Spleen (tissue), 11 donors: ENCODE data around the gene TMEM259. TPM values are rescaled to one million over a fixed set of nuclear protein-coding genes. Genes with fewer than 3 reads are reported as not detected.
A peak's percentile ranks its signal among the peaks of the same experiment; 100 is the strongest.

Experiments
- DNase-seq: peaks from one replicate; pipeline ENCODE4 v3.0.0-alpha.2; 2020
- H3K27ac ChIP-seq, 8 donors: fragments of 200-600 bp; sonication (generic) in 7 of 8; 1 replicate in 4 of 8; 2 replicates in 4 of 8; pipeline versions ENCODE4 v1.5.0 to v1.8.0; 2016 to 2021; ENCODE audit warnings: inconsistent platforms in 4 of 8, mild to moderate bottlenecking in 4 of 8, moderate library complexity in 1 of 8
- H3K27me3 ChIP-seq, 7 donors: fragments of 200-600 bp; sonication (generic) in 6 of 7; replicated peaks in 1 of 7; 1 replicate in 4 of 7; 2 replicates in 3 of 7; pipeline versions ENCODE4 v1.5.0 to v1.8.0; 2016 to 2021; ENCODE audit warnings: inconsistent platforms in 3 of 7, mild to moderate bottlenecking in 1 of 7
- H3K36me3 ChIP-seq, 6 donors: fragments of 200-600 bp; sonication (generic) in 5 of 6; 1 replicate in 4 of 6; 2 replicates in 2 of 6; pipeline versions ENCODE4 v1.5.0 to v1.8.0; 2016 to 2021; ENCODE audit warnings: inconsistent platforms in 2 of 6
- H3K4me1 ChIP-seq, 6 donors: fragments of 200-600 bp; sonication (generic) in 5 of 6; 1 replicate in 3 of 6; 2 replicates in 3 of 6; pipeline versions ENCODE4 v1.5.0 to v1.8.0; 2016 to 2021; ENCODE audit warnings: inconsistent platforms in 3 of 6
- H3K4me3 ChIP-seq, 8 donors: fragments of 200-600 bp; sonication (generic) in 7 of 8; 1 replicate in 4 of 8; 2 replicates in 4 of 8; pipeline versions ENCODE4 v1.5.0 to v1.8.0; 2016 to 2021; ENCODE audit warnings: inconsistent platforms in 4 of 8, mild to moderate bottlenecking in 4 of 8, moderate library complexity in 2 of 8
- H3K9me3 ChIP-seq, 8 donors: fragments of 200-600 bp; sonication (generic) in 7 of 8; 1 replicate in 4 of 8; 2 replicates in 4 of 8; pipeline versions ENCODE4 v1.5.0 to v1.8.0; 2016 to 2021; ENCODE audit warnings: inconsistent platforms in 4 of 8
- POLR2A ChIP-seq, 3 donors: fragments of 450-650 bp; IDR thresholded peaks; one replicate each; pipeline ENCODE4 v1.5.1; 2017; ENCODE audit warnings: antibody characterized with exemption in 3 of 3, mild to moderate bottlenecking in 1 of 3
- POLR2AphosphoS5 ChIP-seq, 3 donors: sonication (generic); formaldehyde crosslinking; IDR thresholded peaks; one replicate each; pipeline ENCODE4 v1.5.1; 2017; ENCODE audit warnings: antibody characterized with exemption in 3 of 3
- WGBS, 5 donors: extraction: QIAGEN DNeasy Blood & Tissue Kit in 3 of 5; methylation state at CpG; one replicate each; pipeline versions ENCODE4 v1.1.5 to v1.1.7; 2013 to 2018; 5-methylcytosine and 5-hydroxymethylcytosine counted together
- intact Hi-C: fragments of 100-400 bp; cut with DNase I; formaldehyde crosslinking; loops from one replicate; pipeline ENCODE4 v1.15.0; 2023; ENCODE audit warnings: low total_unique reads
- polyA plus RNA-seq, 3 donors: library from polyadenylated mRNA; stranded (reverse); fragments of 200-250 nt; gene quantifications; one replicate each; pipeline ENCODE4 v1.2.1, GENCODE V29; 2013
- total RNA-seq, 7 donors: library from RNA; depleted of rRNA in 3 of 7; stranded (reverse); fragments of >200 nt in 3 of 7; fragmentation: NEBNext Ultra II Directional in 4 of 7; extraction: Animal tissue kit (Norgen Biotek cat#: 25700) in 4 of 7; gene quantifications; one replicate each; pipeline versions ENCODE4 v1.1.0 to v1.2.1, GENCODE V29; 2016 to 2021
- TF ChIP-seq, protein P1 (sequence below), 11 experiments: fragments of 200-600 bp in 7 of 11; fragments of 450-650 bp in 4 of 11; sonication (generic) in 4 of 11; IDR thresholded peaks in 8 of 11; conservative IDR thresholded peaks in 3 of 11; 1 replicate in 7 of 11; 2 replicates in 4 of 11; pipeline versions ENCODE4 v1.4.0 to v1.8.0; 2016 to 2021; ENCODE audit warnings: antibody characterized with exemption in 11 of 11, inconsistent platforms in 4 of 11, mild to moderate bottlenecking in 1 of 11
- donor health status: healthy with polysubstance abuse.
- donor health status: DM: no; HTN: no; CAD: no; lungs with moderate emphysema.
- donor health status: DM: no; HTN: no; CAD: no.
- donor health status: Bipolar disorder and iron deficiency.
- donor health status: healthy.
- donor health status: DM: no; HTN: no; CAD: no.
- donor health status: DM: yes; HTN: yes; CAD: no.

Gene TMEM259
- total and polyA plus RNA-seq, 10 donors: 172 to 560 (median 241) TPM

DNA sequence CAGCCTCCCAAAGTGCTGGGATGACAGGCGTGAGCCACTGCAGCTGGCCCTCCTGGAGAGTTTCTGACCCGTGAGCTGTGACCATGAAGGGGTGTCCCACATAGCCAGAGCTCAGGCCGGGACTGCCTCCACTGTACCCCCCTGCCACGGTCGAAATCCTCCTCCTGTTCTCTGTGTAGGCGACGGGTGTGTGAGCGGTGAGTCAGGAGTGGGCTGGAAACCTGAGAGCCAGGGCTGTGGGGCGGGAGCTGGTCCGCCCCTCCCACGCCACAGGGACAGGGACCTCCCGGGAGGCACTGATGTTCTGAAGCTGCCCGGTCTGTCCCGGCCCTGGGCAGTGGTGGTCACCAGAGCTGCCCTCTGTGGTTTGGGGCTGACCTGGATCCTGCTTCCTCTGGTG, 32.8 kb downstream of the TMEM259 start:
- no peak for DNase-seq
- no peak overlapping the region for H3K4me3 ChIP-seq
- peaks cover 0 to 70% (median 46%) of the 10 kb centered on the region in 6 donors for H3K36me3 ChIP-seq
- TF ChIP-seq, protein P1, sequence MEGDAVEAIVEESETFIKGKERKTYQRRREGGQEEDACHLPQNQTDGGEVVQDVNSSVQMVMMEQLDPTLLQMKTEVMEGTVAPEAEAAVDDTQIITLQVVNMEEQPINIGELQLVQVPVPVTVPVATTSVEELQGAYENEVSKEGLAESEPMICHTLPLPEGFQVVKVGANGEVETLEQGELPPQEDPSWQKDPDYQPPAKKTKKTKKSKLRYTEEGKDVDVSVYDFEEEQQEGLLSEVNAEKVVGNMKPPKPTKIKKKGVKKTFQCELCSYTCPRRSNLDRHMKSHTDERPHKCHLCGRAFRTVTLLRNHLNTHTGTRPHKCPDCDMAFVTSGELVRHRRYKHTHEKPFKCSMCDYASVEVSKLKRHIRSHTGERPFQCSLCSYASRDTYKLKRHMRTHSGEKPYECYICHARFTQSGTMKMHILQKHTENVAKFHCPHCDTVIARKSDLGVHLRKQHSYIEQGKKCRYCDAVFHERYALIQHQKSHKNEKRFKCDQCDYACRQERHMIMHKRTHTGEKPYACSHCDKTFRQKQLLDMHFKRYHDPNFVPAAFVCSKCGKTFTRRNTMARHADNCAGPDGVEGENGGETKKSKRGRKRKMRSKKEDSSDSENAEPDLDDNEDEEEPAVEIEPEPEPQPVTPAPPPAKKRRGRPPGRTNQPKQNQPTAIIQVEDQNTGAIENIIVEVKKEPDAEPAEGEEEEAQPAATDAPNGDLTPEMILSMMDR (IDR thresholded peaks at IDR 0.05 in 8 of 11, conservative IDR thresholded peaks at IDR 0.05 in 3 of 11): no peak
- TF ChIP-seq POLR2A (IDR thresholded peaks at IDR 0.05) (no peak), POLR2AphosphoS5 (IDR thresholded peaks at IDR 0.05) (no peak)
- no peaks in the 10 kb centered on the region for H3K9me3 ChIP-seq
- intact Hi-C loops: loop anchor here (10.0 kb wide), 2 partner anchors 123 to 203 kb away; no protein-coding TSS in a partner anchor
- no peak overlapping the region for H3K27ac ChIP-seq
- no peaks in the 10 kb centered on the region for H3K27me3 ChIP-seq
- 70 to 84% (median 76%) methylated on average over 5 to 14 of the region's 14 CpGs for WGBS, 5 donors
- peaks cover 13 to 36% (median 25%) of the 10 kb centered on the region in 6 donors for H3K4me1 ChIP-seq

DNA sequence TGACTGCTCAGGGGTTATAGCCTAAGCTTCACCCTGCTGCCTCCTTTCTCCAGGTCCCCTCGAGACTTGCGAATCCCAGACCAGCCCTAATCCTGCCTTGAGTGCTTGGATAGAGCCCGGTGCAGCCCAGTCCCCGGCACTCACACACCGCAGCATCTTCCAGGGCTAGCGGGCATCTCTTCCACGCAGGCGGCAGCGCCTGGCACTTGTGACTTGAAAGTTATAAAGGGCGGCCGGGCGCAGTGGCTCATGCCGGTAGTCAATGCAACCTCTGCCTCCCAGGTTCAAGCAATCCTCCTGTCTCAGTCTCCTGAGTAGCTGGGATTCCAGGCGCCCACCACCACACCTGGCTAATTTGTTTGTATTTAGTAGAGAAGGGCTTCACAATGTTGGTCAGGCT, 34.8 kb downstream of the TMEM259 start:
- DNase-seq: no peak
- WGBS, 5 donors: 88 to 95% (median 92%) methylated on average over 14 of the region's 14 CpGs

DNA sequence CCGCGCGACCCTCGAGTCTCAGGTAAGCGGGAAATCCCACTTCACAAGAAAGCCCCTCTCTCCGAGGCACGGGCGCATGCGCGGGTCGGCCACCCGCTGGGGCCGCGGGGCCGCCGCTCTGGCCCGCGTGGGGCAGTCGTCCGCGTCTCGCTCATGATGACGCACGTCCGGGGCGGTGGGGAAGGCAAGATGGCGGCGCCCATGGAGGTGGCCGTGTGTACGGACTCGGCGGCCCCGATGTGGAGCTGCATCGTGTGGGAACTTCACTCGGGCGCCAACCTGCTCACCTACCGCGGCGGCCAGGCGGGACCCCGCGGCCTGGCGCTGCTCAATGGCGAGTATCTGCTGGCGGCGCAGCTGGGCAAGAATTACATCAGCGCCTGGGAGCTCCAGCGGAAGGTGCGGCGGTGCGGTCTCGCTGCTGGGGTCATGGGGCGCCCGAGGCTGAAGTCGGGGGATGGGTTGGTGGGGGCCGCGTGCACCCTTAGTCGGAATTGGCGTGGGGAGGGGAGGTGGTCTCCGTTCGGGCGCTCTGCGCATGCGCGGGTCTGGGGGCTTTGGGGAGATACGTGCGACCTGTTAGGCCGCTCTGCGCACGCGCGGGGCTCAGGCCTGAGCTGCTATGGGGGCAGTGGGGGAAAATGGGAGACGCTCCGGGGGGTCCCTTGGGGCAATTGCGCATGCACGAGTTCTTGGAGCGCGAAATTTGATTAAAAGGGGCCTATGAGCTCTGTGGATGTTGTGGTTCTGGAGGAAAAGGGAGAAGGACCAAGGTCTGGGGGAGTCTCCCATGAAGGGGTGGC, 36.6 kb downstream of the TMEM259 start, which contains the start of gene WDR18:
Gene WDR18 (plus strand): TSS at position 181 of the 803 bp plus-strand sequence. CDS start 9 bp downstream, at position 190.
- TF ChIP-seq, protein P1 (IDR thresholded peaks at IDR 0.05 in 8 of 11, conservative IDR thresholded peaks at IDR 0.05 in 3 of 11): peak in 9 of 11 experiments; percentile 32 to 80 (median 60)
- TF ChIP-seq POLR2A (IDR thresholded peaks at IDR 0.05) (peak in 1 of 3 donors; percentile 9), POLR2AphosphoS5 (IDR thresholded peaks at IDR 0.05) (peak; percentile 92 to 95 (median 92))
- Histone ChIP-seq H3K36me3 (peaks cover 0 to 36% (median 19%) of the 10 kb centered on the region in 6 donors), H3K9me3 (no peaks in the 10 kb centered on the region), H3K4me3 (peak within 1 kb of the TSS; percentile 86 to 99 (median 96)), H3K27me3 (peaks cover 0 to 2% (median 0%) of the 10 kb centered on the region in 7 donors), H3K4me1 (peaks cover 16 to 50% (median 36%) of the 10 kb centered on the region in 6 donors), H3K27ac (peak within 1 kb of the TSS; percentile 55 to 95 (median 84))
- WGBS, 5 donors: 0 to 2% (median 1%) methylated on average over 55 to 78 of the region's 78 CpGs
- peak; percentile 99 for DNase-seq
- intact Hi-C loops: loop anchor here (10.0 kb wide), 2 partner anchors 120 to 200 kb away; no protein-coding TSS in a partner anchor

More for the DNA sequence above, 34.8 kb downstream of the TMEM259 start:
- peaks cover 16 to 46% (median 33%) of the 10 kb centered on the region in 6 donors for H3K4me1 ChIP-seq
- no peaks in the 10 kb centered on the region for H3K27me3 ChIP-seq
- TF ChIP-seq POLR2A (IDR thresholded peaks at IDR 0.05) (no peak), POLR2AphosphoS5 (IDR thresholded peaks at IDR 0.05) (no peak)
- TF ChIP-seq, protein P1 (IDR thresholded peaks at IDR 0.05 in 8 of 11, conservative IDR thresholded peaks at IDR 0.05 in 3 of 11): no peak
- H3K36me3 ChIP-seq: peaks cover 0 to 53% (median 33%) of the 10 kb centered on the region in 6 donors
- no peak overlapping the region for H3K27ac ChIP-seq
- intact Hi-C loops: loop anchor here (10.0 kb wide), 2 partner anchors 121 to 201 kb away; no protein-coding TSS in a partner anchor
- no peak overlapping the region for H3K4me3 ChIP-seq
- no peaks in the 10 kb centered on the region for H3K9me3 ChIP-seq
